Measurements from ENCODE around the gene PTGDR2.

PTGDR2 gene

DNA sequence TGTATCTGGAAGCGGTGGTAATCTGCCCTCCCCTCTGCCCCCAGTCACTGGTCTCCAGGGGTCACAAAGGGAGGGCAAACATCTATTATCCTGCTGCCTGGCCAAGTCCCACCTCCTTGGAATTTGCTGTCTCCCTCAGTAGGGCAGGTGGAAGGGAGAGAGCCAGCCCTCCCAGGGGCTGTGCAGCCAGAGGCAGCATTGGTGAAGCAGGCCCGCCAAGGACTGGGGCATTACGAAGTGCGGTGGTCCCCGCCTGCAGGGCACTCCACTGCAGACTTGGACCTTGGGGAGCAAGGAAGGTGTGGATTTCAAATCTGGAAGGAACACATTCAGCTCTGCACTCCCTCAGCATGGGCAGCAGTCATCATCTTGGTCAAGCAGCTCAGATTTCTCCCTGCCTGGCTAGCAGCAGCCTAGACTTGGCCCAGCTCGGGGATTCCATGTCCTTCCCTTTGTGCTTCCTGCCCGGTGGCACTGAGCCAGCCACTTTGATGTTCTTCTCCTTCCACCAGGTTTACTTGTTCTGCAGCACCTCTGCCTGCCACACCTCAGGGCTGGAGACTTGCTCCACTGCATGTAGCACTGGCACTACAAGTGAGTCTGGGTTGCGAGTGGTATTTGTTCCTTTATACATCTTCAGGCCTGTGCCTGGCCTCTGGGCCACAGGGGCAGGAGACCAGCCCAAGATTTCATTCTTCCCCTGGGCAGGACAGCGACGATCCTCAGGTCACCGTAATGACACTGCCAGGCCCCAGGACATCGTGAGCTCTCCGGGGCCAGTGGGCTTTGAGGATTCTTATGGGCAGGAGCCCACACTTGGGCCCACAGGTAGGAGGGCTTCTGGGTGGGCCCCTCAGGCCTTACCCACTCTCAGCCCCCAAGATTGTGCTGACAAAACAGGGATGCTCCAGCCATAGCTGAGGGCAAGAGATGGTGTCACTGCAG is 18.9 kb upstream of the PTGDR2 start:
- H3K4me3 ChIP-seq (ENCODE audit: control insufficient read depth, low read depth, low read length), result no peak overlapping the region
- DNase-seq (ENCODE audit: low read depth), result no peak

DNA sequence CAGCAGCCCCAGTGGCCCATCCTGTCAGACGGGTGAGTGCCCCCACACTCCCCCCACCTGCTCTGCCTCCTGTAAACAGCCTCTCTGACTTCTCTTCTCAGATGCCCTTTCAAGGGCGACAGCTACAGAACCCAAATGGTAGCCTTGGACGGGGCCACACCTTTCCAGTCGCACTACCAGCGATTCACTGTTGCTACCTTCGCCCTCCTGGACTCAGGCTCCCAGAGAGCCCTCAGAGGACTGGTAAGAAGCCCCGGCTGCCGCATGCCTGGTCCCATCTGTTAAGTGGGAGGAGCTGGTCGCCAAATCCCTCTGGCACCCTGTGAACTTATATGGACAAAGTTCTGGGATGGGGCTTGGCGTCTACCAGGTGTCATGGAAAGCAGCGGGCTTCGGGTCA is 17.8 kb upstream of the PTGDR2 start:
- no peak for TF ChIP-seq CTCF (conservative IDR thresholded peaks at IDR 0.05; ENCODE audit: control insufficient read depth, insufficient read depth, low read depth, low read length)
- no peak for DNase-seq (ENCODE audit: low read depth)
- H3K4me3 ChIP-seq (ENCODE audit: control insufficient read depth, low read depth, low read length), result peak overlapping the region; percentile 15

More for the DNA sequence above, 18.9 kb upstream of the PTGDR2 start:
- TF ChIP-seq CTCF (conservative IDR thresholded peaks at IDR 0.05; ENCODE audit: control insufficient read depth, insufficient read depth, low read depth, low read length), result no peak

- no peak for TF ChIP-seq CTCF (conservative IDR thresholded peaks at IDR 0.05; ENCODE audit: control insufficient read depth, insufficient read depth, low read depth, low read length)
- peak; percentile 95 for DNase-seq (ENCODE audit: low read depth)
- H3K4me3 ChIP-seq (ENCODE audit: control insufficient read depth, low read depth, low read length), result peak overlapping the region; percentile 15
Observed at GRCh38 chr11:60872961-60873524, 17.3 kb upstream of the PTGDR2 start.

- TF ChIP-seq CTCF (conservative IDR thresholded peaks at IDR 0.05; ENCODE audit: control insufficient read depth, insufficient read depth, low read depth, low read length), result no peak
- DNase-seq (ENCODE audit: low read depth), result peak; percentile 96
- no peak overlapping the region for H3K4me3 ChIP-seq (ENCODE audit: control insufficient read depth, low read depth, low read length)
Observed at GRCh38 chr11:60872124-60872960, 16.6 kb upstream of the PTGDR2 start.

DNA sequence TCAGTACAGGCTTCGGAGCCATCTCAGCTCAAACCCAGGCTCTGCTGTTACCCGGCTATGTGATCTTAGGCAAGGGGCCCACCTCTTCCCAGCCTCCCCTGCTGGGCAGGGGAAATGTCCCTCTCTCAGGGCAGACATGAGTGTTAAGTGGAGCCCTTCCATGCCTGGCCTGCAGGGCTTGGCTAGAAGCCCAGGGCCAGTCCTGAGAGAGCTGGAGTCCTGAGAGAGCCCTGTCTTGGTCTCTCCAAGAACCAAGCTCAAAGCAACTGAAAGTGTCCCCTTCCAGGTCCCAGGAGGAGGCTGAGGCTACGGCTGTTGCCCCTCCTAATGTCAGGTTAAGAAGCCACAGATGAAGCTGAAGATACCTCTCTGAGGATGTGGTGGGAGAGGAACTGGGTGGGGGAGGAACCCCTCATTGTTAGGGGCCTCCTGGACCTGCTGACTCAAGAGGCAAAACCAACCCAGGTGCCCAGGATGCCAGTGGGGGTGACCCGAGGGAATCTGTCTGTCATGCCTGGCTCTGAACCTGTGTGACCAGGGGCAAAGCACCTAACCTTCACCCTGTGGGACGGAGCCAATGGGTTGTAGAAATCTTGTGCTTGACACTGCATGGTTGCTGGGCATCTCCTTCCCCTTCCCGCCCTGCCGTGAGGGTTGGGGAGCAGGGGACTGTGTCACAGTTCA is 15.8 kb upstream of the PTGDR2 start:
- DNase-seq (ENCODE audit: low read depth), result peak; percentile 65
- no peak overlapping the region for H3K4me3 ChIP-seq (ENCODE audit: control insufficient read depth, low read depth, low read length)
- TF ChIP-seq CTCF (conservative IDR thresholded peaks at IDR 0.05; ENCODE audit: control insufficient read depth, insufficient read depth, low read depth, low read length), result peak; percentile 34
